HL-60/S4 treated with retinoic acid at 250 ng/mL for 4 days and 3 days (cell line): ENCODE measurements around the gene HDAC4.

Source experiments
- in situ Hi-C: fragments of 300-500 bp; cut with MboI; formaldehyde crosslinking; loops from 2 replicates; pipeline ENCODE4 v1.7.0; 2022; ENCODE audit warnings: low sequenced_read_pairs

Gene HDAC4

GRCh38 chr2:239429473-239430350, 28.9 kb upstream of the HDAC4 start:
- in situ Hi-C loops, result no loop called here

- in situ Hi-C loops, result no loop called here
Measured at GRCh38 chr2:239425631-239426030, 24.8 kb upstream of the HDAC4 start.

- in situ Hi-C loops, result no loop called here
Measured at GRCh38 chr2:239424337-239425045, 23.7 kb upstream of the HDAC4 start.

- in situ Hi-C loops, result no loop called here
Measured at GRCh38 chr2:239423551-239423950, 22.7 kb upstream of the HDAC4 start.

GRCh38 chr2:239421851-239422250, 21.0 kb upstream of the HDAC4 start:
- in situ Hi-C loops, result no loop called here

- in situ Hi-C loops, result no loop called here
Measured at GRCh38 chr2:239420082-239420481, 19.3 kb upstream of the HDAC4 start.

GRCh38 chr2:239418918-239419317, 18.1 kb upstream of the HDAC4 start:
- in situ Hi-C loops, result no loop called here

GRCh38 chr2:239412905-239413603, 12.2 kb upstream of the HDAC4 start:
- in situ Hi-C loops, result no loop called here

GRCh38 chr2:239411549-239412319, 10.9 kb upstream of the HDAC4 start:
- in situ Hi-C loops, result no loop called here

GRCh38 chr2:239411117-239411516, 10.3 kb upstream of the HDAC4 start:
- in situ Hi-C loops, result no loop called here

GRCh38 chr2:239409976-239410375, 9.2 kb upstream of the HDAC4 start:
- in situ Hi-C loops, result no loop called here

- in situ Hi-C loops, result no loop called here
Measured at GRCh38 chr2:239407112-239407511, 6.3 kb upstream of the HDAC4 start.

GRCh38 chr2:239406316-239406995, 5.6 kb upstream of the HDAC4 start:
- in situ Hi-C loops, result no loop called here

GRCh38 chr2:239405071-239405470, 4.3 kb upstream of the HDAC4 start:
- in situ Hi-C loops, result no loop called here

- in situ Hi-C loops, result no loop called here
Measured at GRCh38 chr2:239402666-239403065, 1.8 kb upstream of the HDAC4 start.

- in situ Hi-C loops, result no loop called here
Measured at GRCh38 chr2:239401881-239402233, 1.0 kb upstream of the HDAC4 start.

- in situ Hi-C loops, result no loop called here
Measured at GRCh38 chr2:239401067-239401880, 454 bp upstream of the HDAC4 start.

- in situ Hi-C loops, result no loop called here
Measured at GRCh38 chr2:239399921-239400595, 762 bp downstream of the HDAC4 start.

- in situ Hi-C loops, result no loop called here
Measured at GRCh38 chr2:239399433-239399920, 1.3 kb downstream of the HDAC4 start.
